PC-9 (cell line): ENCODE data around the gene PLA2G4C.

ENCODE experiments used
- EZH2 ChIP-seq: fragments of 200-600 bp; sonication (generic); IDR thresholded peaks from 2 replicates; pipeline ENCODE4 v1.8.0; 2017; ENCODE audit warnings: antibody characterized with exemption, low read depth
- TF ChIP-seq, protein P1 (sequence below): fragments of 200-600 bp; sonication (generic); conservative IDR thresholded peaks from 2 replicates; pipeline ENCODE4 v1.6.1; 2017; ENCODE audit warnings: mixed run types, antibody characterized with exemption, mild to moderate bottlenecking, moderate library complexity

- TF ChIP-seq, protein P1, sequence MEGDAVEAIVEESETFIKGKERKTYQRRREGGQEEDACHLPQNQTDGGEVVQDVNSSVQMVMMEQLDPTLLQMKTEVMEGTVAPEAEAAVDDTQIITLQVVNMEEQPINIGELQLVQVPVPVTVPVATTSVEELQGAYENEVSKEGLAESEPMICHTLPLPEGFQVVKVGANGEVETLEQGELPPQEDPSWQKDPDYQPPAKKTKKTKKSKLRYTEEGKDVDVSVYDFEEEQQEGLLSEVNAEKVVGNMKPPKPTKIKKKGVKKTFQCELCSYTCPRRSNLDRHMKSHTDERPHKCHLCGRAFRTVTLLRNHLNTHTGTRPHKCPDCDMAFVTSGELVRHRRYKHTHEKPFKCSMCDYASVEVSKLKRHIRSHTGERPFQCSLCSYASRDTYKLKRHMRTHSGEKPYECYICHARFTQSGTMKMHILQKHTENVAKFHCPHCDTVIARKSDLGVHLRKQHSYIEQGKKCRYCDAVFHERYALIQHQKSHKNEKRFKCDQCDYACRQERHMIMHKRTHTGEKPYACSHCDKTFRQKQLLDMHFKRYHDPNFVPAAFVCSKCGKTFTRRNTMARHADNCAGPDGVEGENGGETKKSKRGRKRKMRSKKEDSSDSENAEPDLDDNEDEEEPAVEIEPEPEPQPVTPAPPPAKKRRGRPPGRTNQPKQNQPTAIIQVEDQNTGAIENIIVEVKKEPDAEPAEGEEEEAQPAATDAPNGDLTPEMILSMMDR = no peak
- no peak for TF ChIP-seq EZH2
Measured at GRCh38 chr19:48136547-48136946, 25.9 kb upstream of the PLA2G4C start.
